ENCODE data around the gene STOM. TPM values are rescaled to one million over a fixed set of nuclear protein-coding genes. Genes with fewer than 3 reads are reported as not detected.

The STOM gene
- total and polyA plus RNA-seq, 7 donors: 22.8 to 609 (median 303) TPM

GRCh38 chr9:121289026-121289771 lies 80.9 kb downstream of the STOM start:
- TF ChIP-seq EP300 (IDR thresholded peaks at IDR 0.05) (peak in 1 of 4 donors; percentile 15), POLR2AphosphoS5 (IDR thresholded peaks at IDR 0.05) (peak; percentile 59 to 74 (median 70)), POLR2A (IDR thresholded peaks at IDR 0.05) (no peak)
- TF ChIP-seq, protein P1, sequence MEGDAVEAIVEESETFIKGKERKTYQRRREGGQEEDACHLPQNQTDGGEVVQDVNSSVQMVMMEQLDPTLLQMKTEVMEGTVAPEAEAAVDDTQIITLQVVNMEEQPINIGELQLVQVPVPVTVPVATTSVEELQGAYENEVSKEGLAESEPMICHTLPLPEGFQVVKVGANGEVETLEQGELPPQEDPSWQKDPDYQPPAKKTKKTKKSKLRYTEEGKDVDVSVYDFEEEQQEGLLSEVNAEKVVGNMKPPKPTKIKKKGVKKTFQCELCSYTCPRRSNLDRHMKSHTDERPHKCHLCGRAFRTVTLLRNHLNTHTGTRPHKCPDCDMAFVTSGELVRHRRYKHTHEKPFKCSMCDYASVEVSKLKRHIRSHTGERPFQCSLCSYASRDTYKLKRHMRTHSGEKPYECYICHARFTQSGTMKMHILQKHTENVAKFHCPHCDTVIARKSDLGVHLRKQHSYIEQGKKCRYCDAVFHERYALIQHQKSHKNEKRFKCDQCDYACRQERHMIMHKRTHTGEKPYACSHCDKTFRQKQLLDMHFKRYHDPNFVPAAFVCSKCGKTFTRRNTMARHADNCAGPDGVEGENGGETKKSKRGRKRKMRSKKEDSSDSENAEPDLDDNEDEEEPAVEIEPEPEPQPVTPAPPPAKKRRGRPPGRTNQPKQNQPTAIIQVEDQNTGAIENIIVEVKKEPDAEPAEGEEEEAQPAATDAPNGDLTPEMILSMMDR (IDR thresholded peaks at IDR 0.05): no peak
- no peaks in the 10 kb centered on the region for H3K27me3 ChIP-seq
- H3K9me3 ChIP-seq: no peaks in the 10 kb centered on the region
- peak; percentile 94 for DNase-seq
- peaks cover 0 to 19% (median 3%) of the 10 kb centered on the region in 4 donors for H3K36me3 ChIP-seq
- 13 to 34% methylated on average over 10 of the region's 10 CpGs for WGBS, 2 donors
- peak overlapping the region in 2 of 4 donors; percentile 8 to 16 for H3K4me3 ChIP-seq
- H3K27ac ChIP-seq: peak overlapping the region; percentile 94 to 99 (median 97)
- intact Hi-C loops (cut with DNase I): loop anchor here (2.0 kb wide), 2 partner anchors 20 to 36 kb away; partner anchors contain the start of gene GSN
- peaks cover 2 to 99% (median 93%) of the 10 kb centered on the region in 4 donors for H3K4me1 ChIP-seq

Other genes starting within 250 kb of the STOM start
- 10 to 100 TPM; 28.2 to 33.2 (median 30.4) TPM for gene RAB14, start 168.4 kb downstream of the STOM start, total RNA-seq
- 10 to 100 TPM; 42.6 to 61.7 (median 42.9) TPM for gene RAB14, start 168.4 kb downstream of the STOM start, polyA plus RNA-seq
- 1,000 to 10,000 TPM; 1,610 to 2,826 (median 1,919) TPM for gene GSN, start 102.1 kb downstream of the STOM start, total RNA-seq
- gene GSN, start 102.1 kb downstream of the STOM start, polyA plus RNA-seq: 100 to 1,000 TPM; 333 to 617 (median 497) TPM
- 10 to 100 TPM in 2 of 4 donors, 1 to 10 TPM in 2; 5.5 to 12.8 (median 8.7) TPM for gene GGTA1, start 129.6 kb upstream of the STOM start, total RNA-seq
- 10 to 100 TPM in 1 of 3 donors, 1 to 10 TPM in 2; 3.6 to 18.0 (median 5.1) TPM for gene GGTA1, start 129.6 kb upstream of the STOM start, polyA plus RNA-seq